Activated CD4-positive, alpha-beta T cell treated with anti-CD3 and anti-CD28 coated beads, Interleukin-2, amount 50 U/mL, for 24 hours (primary cell): ENCODE data around the gene GPHB5.
"Not testable (repeated sequence)": the region's sequence is repeated elsewhere in the genome, so short reads cannot be mapped to it uniquely, and the experiment has no call there.

Experiments used
- DNase-seq, 2 donors: peaks; one replicate each; pipeline ENCODE4 v3.0.0-alpha.2; 2020; ENCODE audit warnings: low read depth in 1 of 2, low spot score in 1 of 2

Gene GPHB5

DNA sequence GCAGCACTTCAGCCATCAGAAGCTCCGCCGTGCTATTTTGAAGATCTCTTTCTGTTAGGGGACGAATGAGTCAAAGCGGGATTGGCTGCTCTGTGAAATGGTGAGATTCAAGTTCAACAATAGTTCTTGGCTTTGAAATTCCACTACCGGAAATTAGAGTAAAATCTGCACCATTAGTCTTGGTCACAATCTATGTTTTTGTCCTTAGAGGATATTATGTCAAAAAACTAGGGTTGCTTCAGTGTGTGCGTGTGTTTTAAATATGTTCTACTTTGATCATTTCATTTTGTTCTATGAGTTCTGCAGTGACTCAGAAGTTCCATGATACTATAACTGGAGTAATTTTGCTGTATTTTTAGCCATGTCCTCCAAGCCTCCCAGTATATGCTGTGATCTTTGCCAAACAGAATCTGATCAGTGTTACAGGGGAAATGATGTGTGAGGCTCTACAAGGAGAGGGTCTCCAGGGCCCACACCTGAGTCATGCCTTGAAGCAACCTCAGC, 22.6 kb downstream of the GPHB5 start:
- DNase-seq, result no peak

DNA sequence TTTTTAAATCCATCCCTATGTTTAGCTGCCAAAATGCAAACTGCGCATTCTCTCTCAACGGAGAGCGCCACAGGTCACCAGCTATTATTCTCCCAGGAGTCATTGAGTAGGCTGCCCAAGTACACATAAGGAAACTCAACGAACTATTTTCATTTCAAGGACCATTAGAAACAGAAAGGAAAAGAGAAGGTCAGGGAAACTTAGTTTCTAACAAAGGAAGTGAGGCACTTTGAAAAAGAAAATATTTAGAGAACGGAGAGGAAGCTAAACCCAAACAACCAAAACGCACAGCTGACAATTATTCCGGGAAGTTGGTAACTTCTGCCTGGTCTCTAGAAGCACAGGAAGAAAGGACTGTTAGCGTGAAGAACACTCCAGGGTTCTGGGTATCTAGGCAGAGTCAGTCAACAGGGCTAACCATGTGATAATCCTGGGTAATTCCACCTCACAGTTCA, 23.5 kb downstream of the GPHB5 start:
- no peak for DNase-seq

DNA sequence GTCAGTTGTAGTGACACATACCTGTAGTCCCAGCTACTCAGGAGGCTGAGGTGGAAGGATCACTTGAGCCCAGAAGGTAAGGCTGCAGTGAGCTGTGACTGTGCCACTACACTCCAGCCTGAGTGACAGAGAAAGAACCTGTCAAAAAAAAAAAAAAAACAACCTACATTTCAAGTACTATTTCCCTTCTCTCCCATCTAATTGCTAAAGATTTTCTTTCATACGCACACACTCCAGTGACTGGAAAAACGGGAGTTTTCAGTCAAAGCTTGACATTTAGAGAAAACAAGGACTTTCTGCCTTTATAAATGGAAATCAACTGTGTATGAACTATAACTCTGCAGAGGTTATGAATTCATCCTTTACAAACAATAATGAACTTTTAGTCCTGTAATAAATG, 25.9 kb downstream of the GPHB5 start:
- no peak for DNase-seq

DNA sequence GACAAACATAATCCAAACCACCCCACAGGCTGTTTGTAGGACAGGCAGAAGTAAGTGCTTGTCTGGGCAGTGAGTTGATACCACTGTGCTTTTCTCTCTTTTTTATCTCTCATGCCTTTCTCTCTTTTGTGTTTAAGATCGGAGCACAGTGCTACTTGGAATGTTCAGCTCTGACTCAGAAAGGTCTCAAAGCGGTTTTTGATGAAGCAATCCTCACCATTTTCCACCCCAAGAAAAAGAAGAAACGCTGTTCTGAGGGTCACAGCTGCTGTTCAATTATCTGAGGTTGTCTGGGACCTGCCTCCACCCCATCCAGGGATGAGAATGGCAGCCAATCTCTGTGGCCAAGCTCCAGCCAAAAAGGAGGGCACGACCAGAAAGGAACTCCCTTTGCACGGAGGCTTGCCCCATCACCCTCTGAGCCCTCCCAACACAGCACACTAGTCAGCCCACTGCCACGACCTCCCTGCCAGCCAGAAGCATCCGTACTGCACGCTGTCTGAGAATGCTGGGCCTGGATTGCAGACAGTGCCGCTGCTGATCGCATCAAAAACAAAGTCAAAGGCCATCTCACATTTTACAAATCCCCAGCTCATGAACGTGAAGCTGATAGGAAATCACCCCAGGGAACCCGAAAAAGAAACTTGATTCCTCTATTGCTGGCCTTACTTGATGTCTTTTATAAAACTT, 27.8 kb downstream of the GPHB5 start:
- DNase-seq, result no peak

DNA sequence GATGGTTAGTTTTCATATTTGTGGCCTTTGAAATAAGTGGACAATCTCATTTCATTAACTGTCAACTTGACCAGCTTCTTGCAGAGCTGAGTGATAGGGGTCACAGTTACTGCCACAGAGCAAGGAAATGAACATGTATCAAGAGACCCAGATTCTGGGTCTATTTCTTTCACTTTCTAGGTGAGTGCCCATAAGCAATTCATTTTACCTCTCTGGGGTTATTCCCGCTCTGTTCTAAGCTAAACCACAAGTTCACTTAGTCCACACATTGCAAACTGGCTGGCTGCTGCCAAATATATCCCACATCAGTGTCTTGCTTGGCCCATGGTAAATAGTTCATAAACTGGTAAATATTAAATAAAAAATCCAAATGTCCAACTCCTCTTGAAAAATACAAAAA, 29.9 kb downstream of the GPHB5 start:
- no peak for DNase-seq

DNA sequence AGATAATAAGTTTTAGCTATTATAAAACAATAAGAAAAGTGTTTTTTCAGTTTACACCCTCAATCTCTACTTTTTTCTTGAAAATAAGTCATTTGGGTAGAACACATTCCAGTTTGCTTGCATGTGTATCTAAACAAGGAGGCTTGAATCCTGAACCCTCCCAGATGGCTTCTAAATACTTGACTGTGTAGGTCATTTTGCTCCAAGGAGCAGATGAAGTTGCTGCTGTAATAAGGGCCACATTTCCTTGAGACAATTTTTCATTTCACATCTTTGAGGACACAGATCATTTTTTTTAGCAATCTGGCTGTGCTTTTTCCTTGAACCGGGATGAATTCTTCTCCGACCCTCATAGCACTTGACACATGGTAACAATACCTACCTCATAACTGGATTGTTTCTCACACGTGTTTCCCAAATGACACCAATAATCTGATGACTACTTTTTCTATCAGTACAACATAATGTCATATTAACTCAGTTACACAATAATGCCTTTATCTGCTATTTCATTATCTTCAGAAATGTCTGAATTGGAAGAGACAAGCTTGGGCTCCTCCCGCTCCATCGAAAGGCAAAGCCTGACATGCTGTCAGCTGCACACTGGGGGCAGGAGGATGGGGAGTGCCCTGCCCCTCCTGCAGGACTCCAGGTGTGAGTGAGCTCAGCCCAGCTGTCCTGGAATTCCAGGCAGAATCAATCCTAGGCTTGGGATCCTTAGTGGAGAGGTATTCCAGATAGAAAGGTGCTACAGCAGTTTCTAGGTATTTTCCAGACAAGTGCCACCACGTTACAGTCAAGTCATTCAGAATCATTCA, 30.9 kb downstream of the GPHB5 start:
- DNase-seq, result no peak

DNA sequence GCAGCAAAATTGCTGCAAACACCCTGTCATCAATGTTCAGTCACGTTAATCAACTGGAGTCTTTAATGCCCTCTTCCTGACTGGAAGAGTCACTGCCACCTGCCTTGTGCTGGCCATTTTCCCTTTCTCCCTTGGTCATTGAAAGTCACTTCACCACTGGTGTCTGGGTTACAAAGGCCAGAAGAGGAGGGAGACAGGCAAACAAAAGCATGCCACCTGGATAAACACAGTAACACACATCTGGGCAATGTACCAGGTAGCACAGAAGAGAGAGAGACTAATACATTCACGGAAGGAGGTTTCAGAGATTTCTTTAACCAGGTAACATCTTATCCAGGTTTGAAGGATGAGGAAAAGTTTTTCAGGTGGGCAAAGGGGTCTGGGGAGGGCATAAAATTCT, 32.7 kb downstream of the GPHB5 start:
- DNase-seq, result no peak

DNA sequence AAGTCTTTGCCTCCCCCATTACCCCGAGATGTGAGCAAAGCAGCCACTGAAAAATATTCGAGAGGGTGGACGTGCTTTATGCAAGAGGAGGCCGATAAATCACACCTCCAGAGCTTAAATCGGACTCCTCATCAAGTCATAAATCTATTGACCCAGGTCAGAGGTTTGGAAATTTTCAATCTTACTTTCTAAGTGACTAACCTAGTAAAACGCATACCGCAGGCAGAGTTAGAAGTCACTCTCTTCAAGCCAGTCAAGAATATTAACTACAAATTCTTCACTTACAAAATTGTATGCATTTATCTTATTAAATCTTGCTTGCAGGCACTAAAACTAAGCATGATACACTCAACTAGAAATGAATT, 34.9 kb downstream of the GPHB5 start:
- no peak for DNase-seq

DNA sequence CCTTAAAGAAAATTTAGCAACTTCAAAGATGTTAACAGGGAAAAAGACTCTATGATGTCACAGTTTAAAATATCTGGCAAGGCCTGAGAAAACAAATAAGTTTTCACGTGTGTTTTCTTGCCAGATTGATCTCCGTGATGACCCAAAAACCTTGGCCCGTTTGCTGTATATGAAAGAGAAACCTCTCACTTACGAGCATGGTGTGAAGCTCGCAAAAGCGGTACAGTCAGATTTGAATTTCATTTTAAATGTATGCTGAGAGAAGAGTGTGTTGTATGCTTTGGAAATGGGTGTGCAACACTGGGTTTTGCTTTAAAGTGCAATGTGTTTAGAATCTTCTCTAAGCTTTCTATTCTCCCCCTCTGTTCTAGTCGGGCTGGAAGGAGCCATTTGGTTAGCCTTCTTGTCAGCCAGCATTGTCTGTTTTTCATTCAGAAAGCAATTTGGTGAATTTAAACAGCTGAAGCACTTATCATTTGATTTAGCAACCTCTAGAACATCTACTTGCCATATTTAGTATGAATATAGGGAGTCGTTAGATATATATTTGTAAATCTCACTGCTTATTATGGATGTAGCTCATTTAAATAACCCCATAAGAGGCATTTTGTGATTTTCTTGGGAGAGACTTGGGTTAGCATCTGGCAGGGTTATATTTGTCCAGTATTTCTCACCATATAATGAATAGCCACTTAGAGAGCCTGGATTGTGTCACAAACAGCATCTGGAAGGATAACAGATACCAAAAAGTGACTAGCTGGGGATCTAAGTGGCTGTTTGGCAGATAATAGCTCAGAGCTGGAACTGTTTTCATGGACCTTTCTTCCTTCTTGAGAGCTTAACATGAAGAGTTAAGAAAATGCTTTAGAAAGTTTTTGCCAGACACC, 35.5 kb downstream of the GPHB5 start:
- no peak for DNase-seq

DNA sequence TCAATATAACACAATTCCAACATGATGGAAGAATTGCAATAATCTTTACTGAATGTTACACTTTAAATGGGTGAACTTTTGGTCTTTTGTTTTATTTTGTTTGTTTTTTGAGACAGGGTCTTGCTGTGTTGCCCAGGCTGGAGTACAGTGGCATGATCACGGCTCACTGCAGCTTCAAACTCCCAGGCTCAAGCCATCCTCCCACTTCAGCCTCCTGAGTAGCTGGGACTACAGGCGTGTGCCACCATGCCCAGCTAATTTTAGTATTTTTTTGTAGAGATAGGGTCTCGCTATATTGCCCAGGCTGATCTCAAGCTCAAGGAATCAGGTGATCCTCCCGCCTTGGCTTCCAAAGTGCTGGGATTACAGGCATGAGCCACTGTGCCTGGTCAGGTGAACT, 38.8 kb downstream of the GPHB5 start:
- not testable (repeated sequence) for DNase-seq

DNA sequence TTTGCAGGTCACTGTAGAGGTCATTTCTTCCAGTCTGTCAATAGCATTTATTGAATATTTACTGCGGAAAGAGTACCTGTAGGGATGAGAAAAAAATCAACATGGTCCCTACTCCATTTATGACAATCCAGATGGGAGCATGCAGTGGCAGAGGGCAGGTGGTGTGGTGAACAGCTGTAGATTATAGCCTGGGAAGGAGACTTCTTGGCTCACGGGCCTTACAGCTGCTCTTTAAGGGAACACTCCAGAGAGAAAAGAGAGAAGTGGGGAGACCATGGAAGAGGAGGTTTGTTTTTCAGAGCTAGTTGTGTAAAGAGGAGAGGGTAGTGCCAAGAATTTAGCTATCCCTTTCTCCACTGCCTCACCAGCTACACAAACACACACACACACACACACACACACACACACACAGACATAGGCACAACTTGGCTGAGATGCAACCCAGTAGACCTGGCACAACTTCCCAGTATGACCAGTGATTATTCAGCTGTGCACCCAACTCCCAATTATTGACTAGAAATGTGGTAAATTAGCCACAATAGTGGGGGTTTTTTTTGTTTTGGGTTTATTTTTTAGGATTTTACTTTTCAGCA, 41.0 kb downstream of the GPHB5 start:
- no peak for DNase-seq

DNA sequence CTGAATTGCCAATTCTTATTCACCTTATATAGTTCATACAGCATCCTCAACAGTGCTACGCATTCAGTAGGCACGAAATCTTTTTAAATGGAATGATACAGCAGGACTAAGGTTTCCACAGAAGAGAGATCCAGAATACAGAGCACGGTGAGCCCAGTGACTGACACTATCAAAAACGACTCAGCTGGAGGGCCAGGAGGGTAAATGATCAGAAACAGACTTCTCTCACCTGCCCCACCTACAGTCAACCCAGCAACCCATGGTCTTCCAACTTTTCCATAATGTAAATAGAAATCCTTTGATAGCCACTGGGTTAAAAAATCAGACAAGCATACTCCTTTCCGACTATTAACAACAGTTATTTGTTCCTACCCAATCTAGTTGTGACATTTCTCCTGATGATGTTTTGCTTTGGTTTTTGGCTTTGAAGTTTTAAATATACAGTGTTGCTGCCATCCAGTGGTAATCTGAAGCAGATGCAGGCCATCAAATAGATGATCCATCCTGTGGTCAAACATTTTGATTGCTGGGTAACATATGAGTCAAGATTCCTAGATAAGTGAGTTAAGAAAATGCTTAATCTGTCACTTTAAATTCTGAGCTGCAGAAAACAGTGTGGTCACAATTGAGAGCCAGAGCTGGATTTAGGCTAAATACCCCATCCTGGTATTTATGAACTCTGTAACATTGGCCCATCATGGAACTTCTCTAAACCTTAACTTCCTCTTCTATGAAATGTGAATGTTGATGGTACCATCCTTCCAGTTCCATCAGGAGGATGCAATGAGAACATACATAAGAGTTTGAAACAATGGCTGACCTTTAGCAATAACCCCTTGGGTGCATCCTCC, 42.0 kb downstream of the GPHB5 start:
- no peak for DNase-seq

DNA sequence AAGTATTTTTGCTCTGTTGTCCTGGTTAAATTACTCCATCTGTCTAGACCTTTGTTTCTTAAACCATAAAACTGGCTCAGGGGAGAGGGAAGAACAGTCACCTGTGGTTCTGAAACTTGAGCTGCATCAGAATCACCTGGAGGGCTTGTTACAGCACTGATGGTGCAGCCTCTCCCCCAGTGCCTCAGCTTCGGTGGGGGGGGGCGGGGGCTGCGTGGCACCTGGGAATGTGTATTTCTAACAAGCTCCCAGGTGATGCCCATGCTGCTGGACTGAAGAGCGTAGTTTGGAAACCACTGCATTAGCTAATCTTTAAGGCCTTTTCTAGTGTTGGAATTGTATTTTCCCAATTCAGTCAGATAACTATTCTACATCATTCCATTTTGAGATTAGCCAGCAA, 42.7 kb downstream of the GPHB5 start:
- DNase-seq, result no peak

DNA sequence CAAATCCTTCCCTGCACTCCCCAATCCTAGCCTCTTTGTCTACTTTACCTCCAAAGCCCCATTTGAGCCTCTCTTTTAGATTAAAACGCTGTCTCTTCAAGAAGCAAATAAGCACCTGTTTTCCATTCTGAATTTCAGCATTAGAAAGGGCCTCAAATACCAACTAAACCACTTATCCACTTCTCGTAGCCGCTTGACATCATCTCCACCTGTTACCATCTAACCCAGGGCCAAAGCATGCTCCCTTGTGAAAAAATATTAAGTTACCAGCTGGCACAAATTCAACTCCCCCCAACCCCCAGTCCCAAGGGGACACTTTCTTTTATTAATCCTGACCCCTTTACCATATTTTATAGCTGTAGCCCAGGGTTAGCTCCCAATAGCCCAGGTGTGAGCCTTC, 43.1 kb downstream of the GPHB5 start:
- no peak for DNase-seq

DNA sequence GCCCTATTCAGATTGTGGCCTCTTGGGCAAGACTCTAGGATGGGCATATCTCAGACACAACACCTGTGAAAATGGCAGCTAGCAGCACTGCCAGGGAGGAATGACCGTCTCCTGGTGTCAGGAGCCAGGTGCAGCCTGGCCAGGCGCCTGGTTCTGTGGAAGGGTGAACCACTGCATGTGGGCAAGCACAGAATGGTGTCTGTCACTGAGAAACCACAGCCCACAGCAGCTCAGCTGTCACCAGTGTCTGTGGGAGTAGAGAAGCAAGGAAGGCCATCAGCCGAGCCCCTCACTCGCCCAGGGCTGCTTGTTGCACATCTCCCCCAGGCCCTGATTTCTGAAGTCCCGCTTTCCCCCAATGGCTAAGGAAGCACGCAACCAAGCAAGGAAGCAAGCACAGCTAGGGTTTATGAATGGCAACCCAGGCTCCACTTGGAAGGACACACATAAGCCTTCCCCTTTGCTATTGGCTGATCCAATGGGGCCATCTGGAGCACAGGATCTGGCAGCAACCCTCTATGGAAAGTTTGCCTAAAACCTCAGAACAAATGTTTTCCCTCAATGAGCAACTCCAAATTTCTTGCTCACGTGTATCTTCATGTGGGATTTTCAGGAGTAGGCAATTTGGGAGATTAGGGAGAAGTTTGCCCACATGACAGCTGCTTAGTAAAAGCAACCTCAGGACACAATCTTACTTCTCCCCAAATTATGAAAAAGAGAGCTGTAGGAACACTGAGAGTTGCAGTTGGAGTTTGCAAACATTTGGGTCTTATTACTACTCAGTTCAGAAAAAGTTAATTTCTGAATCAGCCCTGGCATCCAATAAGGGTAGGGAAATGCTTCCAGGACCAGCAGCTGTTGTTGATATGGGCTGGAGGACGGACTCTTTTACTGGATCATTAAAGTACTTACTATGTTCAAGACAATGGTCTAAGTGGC, 44.7 kb downstream of the GPHB5 start:
- DNase-seq, result no peak

DNA sequence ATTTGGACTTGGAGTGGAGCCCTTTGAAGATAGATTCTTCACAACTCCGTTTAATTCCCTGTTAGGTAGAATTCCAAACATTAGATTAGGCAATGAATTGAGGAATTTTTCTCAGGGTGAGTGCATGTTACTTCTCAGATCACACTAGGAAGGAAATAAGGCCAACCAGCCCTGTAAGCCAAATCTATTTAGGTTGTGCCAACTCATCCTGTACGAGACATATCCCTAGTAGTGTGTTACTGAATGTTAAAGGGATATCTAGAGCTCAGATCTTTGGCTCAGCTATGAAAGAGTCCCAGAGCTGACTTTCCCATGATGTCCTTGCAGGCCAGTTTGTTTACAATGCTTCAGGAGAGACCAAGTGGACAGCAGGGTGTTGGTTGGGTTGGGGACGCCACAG, 45.6 kb downstream of the GPHB5 start:
- no peak for DNase-seq

DNA sequence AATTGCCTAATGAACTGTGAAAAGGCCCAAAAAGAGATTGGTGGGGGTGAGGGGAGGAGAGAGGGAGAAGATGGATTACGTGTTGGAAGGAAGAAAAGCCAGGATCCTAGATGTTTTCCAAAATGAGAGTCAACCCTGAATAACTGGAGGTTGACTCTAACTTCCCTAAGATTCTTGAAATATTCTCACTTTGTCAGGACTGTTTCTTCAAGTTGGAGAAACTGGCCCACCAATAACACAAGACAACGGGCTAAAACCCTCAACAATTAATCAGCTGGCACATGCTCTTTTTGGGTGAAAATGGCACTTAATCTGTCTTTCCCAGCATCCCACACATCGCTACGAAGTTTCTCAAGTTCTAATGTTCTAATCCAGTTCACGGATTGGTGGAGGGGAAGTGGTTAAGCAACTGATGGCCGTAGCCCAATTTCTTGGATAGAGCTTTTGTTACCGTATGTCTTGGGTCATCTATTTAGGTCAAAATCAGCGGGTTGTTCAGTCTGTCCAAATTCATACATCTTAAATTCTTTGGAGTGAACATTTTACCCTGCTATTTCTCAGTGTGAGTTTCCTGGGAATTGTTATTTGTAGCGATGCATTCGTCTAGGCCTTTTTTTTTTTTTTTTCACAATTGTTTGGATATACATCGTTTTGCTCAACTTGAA, 49.0 kb downstream of the GPHB5 start:
- DNase-seq, result no peak

DNA sequence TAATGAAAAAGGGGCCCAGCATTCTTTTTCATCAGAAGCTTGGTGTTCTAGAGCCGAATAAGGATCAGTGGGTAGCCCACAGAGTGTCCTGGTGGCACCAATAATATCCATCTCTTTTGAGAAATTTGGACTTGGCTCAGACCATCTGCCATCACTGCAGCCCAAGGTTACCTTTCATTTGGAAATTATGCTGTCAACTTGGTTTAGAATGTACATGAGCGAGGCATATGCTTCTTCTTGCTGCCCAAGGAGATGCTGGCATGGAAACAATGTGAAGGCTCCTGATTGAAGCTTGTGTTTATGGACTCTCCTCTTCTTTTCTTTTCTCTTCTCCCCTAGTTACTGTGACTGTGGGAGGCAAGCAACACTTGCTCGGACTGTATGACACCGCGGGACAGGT, 50.0 kb downstream of the GPHB5 start:
- no peak for DNase-seq

DNA sequence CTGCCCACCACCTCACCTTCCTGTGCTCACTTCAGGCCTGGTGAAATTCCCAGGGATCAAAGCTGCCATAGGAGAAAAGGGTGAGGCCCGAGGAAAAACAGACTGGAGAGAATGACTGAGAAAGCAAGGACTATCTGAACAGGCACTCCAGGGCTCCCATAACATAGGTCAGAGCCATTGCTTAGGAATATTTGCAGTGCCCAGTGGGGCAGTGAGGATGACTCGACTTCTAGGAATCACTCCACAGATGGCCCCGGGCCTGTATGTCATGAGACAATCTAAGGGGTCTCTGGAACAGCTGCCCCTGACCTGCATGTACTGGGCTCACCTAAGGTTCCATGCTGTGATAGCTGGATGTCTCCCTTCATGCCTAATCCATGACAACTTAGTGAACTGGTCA, 51.6 kb downstream of the GPHB5 start:
- no peak for DNase-seq
